Measurements from ENCODE around the gene TMEM42.

DNA sequence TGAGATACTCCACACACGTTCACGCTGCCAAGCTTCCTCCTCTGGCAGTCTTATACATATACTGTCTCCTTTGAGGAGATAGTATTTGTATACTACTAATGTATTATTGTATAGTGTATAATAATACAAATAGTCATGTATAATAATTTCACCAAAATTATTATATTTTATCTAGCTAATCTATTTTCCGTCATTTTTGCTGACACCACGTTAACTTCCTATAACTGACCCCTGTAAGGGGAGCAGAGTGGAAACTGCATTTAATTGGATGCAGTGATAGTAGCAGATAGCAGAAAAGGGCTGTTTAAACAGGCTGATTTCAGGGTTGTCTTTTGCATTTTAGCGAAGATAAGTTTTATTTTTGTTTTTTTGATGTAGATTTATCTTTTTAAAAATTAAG lies 30.5 kb upstream of the TMEM42 start:
- TF ChIP-seq, protein P1, sequence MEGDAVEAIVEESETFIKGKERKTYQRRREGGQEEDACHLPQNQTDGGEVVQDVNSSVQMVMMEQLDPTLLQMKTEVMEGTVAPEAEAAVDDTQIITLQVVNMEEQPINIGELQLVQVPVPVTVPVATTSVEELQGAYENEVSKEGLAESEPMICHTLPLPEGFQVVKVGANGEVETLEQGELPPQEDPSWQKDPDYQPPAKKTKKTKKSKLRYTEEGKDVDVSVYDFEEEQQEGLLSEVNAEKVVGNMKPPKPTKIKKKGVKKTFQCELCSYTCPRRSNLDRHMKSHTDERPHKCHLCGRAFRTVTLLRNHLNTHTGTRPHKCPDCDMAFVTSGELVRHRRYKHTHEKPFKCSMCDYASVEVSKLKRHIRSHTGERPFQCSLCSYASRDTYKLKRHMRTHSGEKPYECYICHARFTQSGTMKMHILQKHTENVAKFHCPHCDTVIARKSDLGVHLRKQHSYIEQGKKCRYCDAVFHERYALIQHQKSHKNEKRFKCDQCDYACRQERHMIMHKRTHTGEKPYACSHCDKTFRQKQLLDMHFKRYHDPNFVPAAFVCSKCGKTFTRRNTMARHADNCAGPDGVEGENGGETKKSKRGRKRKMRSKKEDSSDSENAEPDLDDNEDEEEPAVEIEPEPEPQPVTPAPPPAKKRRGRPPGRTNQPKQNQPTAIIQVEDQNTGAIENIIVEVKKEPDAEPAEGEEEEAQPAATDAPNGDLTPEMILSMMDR (IDR thresholded peaks at IDR 0.05), result no peak
- TF ChIP-seq EZH2 (IDR thresholded peaks at IDR 0.05), result no peak
